CD1c-positive myeloid dendritic cell (primary cell): ENCODE data around the gene DCAF6.
"Not testable (repeated sequence)": the region's sequence is repeated elsewhere in the genome, so short reads cannot be mapped to it uniquely, and the experiment has no call there.

Source experiments
- DNase-seq: peaks from one replicate; pipeline ENCODE4 v3.0.0-alpha.2; 2016; ENCODE audit errors: extremely low spot score

Gene DCAF6, protein sequence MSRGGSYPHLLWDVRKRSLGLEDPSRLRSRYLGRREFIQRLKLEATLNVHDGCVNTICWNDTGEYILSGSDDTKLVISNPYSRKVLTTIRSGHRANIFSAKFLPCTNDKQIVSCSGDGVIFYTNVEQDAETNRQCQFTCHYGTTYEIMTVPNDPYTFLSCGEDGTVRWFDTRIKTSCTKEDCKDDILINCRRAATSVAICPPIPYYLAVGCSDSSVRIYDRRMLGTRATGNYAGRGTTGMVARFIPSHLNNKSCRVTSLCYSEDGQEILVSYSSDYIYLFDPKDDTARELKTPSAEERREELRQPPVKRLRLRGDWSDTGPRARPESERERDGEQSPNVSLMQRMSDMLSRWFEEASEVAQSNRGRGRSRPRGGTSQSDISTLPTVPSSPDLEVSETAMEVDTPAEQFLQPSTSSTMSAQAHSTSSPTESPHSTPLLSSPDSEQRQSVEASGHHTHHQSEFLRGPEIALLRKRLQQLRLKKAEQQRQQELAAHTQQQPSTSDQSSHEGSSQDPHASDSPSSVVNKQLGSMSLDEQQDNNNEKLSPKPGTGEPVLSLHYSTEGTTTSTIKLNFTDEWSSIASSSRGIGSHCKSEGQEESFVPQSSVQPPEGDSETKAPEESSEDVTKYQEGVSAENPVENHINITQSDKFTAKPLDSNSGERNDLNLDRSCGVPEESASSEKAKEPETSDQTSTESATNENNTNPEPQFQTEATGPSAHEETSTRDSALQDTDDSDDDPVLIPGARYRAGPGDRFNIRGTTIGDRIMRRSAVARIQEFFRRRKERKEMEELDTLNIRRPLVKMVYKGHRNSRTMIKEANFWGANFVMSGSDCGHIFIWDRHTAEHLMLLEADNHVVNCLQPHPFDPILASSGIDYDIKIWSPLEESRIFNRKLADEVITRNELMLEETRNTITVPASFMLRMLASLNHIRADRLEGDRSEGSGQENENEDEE

DNA sequence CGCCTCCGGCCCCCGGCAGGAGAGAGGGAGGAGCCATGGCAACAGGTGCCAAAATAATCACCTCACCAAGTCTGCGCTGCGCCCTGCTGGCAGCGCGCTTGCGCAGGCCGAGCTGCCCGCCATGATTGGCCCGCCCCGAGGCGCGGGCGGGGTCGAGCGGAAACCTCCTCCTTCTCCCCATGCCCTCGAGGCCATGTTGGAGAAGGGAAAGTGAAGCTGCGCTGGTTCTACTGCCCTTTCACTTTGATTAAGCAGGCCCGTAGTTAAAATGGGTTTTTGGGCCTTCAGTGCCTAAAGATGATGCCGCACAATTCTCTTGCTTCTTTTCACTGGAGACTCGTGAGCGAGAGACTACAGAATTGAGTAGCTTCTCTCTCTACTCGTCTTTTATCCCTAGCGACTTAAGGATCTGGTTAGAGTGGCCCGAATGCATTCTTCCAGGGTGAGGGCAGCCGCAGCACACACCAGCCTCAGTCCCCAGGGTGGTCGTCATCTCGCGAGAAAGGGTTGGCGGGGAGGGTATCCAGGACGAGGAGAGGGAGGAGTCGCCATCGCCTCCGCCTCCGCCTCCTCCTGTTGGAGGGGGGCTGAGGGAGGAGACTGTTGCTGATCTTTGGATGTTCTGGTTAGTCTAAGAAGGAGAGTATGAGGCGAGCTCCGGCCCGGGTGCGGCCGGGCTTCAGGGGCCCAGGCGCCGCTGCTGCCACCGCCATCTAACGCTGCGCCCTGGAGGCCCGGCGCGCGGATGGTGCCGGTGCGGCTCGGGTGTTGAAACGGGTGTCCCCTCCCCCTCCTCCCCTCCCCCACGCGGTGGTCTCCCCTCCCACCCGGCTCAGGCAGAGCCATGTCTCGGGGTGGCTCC lies at the start of gene DCAF6:
DCAF6 (plus strand) TSS at position 616 of the 862 bp plus-strand sequence; CDS start at position 845, 229 bp downstream.
- DNase-seq = peak; percentile 99

DNA sequence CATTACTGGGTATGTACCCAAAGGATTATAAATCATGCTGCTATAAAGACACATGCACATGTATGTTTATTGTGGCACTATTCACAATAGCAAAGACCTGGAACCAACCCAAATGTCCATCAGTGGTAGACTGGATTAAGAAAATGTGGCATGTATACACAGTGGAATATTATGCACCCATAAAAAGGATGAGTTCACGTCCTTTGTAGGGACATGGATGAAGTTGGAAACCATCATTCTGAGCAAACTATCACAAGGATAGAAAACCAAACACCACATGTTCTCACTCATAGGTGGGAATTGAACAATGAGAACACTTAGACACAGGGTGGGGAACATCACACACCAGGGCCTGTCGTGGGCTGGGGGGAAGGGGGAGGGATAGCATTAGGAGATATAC lies 49.3 kb upstream of the DCAF6 start:
- not testable (repeated sequence) for DNase-seq

DNA sequence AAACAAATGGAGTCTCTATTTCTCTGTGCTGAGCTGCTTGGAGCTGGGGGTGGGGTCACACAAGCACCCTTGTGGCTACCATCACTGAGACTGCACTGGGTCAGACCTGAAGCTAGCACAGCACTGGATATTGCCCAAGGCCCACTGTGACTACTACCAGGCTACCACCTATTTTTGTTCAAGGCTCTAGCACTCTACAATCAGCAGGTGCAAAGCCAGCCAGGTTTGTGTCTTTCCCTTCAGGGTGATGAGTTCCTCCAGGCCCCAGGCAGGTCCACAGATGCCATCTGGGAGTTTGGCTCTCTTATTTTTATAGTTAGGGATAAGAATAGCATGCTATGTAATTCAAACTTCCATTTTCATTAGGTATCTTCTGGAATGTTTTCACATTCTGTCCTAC lies 46.1 kb upstream of the DCAF6 start:
- no peak for DNase-seq

DNA sequence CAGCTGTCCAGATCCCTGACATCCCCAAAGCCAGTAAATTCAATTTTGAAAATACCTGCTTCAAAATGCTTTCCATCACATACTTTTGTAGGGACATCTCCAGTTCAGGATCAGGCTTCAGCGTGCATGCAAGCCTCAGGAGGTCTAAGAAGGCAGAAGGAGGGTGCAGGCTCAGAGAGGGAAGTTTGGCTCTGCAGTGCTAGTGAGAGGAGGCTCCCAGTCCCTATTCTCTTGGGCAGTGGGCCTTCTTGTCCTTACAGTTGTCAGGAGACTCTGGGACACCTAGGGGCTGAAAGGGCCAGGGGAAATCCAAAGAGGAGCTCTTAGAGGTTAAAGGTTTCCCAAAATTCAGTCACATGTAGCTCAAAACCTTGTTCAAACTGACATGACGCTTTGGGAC lies 42.7 kb upstream of the DCAF6 start:
- no peak for DNase-seq

DNA sequence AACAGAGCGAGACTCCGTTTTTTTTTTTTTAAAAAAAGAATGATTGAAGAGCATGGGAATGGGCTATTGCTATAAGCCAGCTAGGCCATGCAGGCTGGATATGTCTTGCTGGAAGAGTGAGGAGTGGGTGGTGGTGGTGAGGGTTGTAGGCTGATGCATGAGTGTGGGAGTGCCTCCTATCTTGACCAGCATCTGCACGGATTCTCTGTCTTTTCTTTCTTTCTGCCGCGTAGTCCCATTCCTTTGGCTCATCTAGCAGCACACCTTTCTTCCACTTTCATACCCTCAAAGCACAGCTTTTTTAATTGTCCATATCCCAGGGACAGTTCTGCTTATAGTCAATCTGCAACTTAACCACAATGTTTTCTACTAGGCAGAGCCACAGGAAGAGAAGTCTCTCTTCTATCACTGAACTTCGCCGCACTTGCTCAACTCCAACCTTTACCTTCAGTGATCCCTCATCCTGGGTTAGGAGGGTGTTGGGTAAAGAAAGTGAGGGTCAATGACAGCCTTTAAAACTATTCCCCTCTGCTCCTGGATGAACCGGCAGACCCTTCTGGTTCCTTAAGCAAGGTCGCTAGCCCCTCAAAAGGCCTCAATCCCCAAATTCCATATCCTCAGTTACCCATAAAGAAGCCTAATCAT lies 37.8 kb upstream of the DCAF6 start:
- DNase-seq = no peak

DNA sequence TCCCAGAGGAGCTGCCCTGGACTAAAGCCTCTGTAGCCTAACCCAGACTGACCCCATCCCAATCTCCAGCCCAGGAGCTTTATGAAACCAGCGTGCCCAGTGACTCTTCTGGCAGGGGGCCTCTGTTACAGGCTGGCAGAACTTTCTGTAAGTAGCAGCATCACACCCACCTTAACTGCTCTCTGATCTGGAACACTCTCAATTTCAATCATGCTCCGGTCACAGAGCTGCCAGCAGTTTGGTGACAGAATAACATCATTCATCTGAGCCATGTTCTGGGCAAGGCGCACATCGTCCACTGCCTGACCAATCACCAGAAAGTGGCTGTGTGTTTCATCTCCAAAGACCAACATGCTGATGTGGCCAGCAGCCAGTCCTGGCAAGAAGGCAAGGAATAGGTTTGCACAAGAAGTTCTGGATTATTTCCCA lies 37.2 kb upstream of the DCAF6 start:
- DNase-seq = no peak

DNA sequence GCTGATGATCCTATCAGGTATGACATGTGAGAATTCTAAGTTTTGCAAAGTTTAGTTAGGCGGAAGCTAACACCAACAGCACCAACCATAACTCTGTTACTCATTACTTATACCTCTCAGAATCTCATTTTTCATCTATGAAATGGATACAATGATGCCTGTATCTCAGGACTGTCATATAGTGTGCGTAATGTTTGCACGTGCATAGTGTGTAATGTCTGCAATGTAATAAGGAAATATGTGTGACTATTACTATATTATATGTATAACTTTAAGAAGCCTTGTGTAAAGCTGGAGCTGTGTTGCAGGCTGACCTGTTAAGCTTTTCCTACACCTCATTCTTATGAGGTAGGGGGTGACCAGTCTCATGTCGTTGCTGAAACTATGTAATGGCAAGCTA lies 35.6 kb upstream of the DCAF6 start:
- DNase-seq = no peak

DNA sequence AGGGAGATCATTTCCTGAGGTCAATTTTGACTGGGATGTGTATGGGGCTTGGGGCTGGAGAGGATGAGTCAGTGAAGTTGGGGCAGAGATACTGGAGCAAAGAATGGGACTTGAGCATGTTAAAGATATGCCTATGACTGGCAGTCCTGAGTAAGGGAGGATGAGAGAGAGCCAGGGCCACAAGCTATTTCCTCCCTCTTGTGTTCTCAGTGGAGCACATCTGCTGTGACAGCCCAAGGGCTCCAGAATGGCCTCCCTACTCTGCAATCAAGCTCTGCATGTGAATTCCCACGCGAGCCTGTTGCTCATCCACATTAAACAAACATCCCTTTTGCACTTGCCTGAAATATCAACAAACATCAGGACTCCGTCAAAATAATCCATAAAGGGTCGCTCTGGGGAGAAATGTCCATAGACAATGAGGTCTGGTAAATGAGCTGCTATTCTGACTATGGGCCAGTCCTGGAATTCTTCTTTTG lies 31.8 kb upstream of the DCAF6 start:
- DNase-seq = no peak

DNA sequence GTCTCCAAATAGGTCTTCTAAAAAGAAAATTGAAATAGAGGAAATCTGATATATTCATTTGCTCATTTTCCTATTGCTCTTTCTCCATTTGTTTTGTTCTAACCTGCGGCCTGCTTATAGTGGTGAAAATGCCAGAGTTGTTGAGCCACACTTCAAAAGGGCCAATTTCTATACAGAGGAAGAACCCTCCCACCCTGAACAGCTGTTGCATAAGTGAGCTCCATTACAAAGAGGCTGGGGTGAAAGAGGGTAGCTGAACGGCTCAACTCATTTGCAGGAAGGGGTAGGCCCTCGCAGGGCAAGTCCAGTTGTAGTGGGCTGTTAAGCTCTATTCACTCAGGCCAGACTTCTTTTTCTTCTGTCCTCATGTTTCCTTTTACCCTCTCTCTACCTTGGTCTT lies 31.3 kb upstream of the DCAF6 start:
- DNase-seq = no peak

DNA sequence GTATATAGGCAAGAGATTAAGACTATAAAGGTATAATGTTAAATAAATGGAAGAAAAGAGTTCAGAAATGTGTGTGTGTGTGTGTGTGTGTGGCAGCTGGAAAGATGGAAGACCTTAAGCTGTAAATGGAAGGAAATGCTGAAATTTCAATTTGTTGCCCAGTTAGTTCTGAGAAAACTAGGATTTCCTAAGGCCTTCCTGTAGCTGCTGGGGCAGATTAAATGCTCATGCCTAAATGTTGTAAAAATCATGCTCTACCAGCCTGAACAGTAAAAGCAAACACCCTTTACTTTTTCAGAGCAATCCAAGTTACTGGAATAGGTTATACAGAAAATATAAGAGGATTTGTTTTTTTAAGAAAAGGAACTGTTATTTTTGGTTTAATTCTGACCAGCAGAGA lies 30.8 kb upstream of the DCAF6 start:
- DNase-seq = no peak

DNA sequence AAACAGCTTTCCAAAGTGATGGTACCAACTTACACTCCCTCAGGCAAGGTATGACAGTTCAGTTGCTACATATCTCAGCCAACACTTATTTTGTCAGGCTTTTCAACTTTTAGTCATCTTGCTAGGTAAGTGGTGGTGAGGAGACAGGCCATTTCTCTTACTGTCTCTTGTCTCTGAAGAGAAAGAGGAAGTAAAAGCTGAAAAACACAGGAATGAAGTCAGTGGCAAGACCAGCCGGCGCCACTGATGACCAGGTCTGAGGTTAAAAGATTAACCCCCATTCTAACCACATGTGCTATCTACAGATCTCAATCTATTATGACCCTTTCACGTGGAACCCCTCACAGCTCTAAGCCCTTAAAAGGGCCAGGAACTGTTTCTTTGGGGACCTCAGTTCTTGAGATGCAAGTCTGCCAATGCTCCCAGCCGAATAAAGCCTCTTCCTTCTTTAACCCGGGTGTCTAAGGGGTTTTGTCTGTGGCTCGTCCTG lies 26.7 kb upstream of the DCAF6 start:
- no peak for DNase-seq

DNA sequence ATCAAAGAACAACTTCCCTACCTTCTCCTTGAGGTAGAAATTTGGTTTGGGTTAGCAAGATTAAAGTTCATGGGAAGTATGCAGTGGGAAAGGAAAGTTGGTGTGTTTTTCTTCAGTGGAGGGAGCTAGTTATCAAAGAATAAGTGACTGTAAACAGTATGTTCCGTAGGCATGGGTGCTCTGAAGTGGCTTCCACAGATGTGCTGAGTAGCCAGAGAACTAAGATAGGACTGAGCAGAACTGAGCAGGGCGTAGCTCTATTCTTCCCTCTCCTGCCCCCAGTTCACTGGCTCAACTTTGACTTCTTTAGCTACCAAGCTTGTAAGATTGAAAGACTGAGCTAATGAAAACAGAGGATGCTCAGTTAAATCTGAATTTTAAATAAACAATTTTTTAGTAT lies 26.0 kb upstream of the DCAF6 start:
- DNase-seq = no peak

DNA sequence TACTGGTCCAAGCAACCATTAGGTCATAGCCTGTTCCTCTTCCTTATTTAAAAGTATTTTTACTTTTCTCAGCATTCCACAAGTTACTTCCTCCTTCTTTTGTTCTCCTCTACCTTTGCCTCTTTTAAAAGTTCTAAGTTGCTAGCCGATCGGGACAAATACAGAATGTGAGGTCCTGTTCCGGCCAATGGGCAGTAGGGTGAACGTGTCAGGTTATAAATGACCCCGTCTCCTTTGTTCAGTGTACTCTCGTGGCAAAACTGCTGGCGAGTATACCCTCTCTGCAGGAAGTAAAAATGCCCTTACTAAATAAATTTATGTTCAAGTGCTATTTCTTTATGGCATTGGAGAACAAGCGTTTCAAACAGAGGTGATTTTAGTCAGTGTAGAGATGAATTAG lies 25.1 kb upstream of the DCAF6 start:
- DNase-seq = peak; percentile 17

DNA sequence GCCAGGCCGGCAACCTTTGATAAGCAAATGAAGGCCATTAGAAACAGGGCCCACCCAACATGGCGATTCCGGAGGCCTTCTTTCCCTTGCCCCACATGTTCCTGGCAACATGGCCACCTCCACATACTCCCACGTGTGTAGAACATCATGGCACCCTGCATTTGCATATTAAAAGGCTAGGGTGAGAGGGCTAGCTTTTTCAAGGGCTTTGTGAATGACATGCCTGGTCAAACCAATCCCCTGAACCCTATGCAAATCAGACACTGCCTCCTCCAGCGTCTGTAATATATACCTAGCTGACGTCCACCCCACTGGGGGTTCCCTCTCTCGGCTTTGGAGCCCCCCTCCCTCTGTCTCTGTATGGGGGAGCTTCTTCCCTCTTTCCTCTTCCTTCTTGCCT lies 24.2 kb upstream of the DCAF6 start:
- DNase-seq = no peak

DNA sequence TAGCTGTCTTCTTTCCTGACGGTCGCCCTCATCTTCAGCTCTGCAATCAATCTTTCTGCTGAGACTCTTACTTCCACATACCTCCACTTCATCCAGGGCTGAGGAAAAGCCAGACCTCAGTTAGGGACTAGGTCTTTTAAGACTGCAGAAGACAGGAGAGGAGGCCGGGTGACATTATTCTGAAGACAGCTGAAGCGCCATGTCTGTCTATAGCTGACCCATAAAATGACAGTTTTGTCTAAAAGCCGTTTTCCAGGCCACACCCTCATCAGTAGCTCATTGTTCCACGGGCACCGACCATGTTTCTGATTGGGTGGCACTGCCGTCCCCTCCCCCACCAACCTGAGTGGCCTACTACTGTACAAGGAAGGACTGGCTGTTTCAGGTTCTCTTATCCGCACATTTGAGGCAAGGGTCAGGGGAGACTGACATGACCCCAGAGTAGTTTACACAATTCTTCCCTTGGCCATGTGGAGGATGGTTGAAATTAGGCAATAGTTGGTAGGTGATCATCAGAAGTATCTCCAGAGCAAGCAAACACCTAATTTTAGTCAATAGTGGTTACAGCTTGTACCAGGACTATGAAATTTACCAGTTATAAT lies 22.5 kb upstream of the DCAF6 start, which contains the start of gene ADCY10:
ADCY10 (minus strand) TSS at position 240 of the 602 bp plus-strand sequence. CDS start 8,994 bp downstream, outside the sequence.
- no peak for DNase-seq

DNA sequence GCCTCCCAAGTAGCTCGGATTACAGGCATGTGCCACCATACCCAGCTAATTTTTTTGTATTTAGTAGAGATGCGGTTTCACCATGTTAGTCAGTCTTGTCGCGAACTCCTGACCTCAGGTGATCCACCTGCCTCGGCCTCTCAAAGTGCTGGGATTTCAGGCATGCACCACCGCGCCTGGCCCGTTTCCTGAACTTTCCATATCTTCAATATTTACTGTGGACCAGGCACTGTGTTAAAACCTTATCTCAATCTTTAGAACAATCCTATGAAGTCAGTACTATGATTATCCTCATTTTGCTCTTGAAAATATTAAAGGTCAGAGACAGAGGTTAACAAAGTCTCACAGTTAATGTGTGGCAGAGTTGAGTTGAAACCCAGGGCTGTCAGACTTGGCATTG lies 20.9 kb upstream of the DCAF6 start:
- DNase-seq = no peak

DNA sequence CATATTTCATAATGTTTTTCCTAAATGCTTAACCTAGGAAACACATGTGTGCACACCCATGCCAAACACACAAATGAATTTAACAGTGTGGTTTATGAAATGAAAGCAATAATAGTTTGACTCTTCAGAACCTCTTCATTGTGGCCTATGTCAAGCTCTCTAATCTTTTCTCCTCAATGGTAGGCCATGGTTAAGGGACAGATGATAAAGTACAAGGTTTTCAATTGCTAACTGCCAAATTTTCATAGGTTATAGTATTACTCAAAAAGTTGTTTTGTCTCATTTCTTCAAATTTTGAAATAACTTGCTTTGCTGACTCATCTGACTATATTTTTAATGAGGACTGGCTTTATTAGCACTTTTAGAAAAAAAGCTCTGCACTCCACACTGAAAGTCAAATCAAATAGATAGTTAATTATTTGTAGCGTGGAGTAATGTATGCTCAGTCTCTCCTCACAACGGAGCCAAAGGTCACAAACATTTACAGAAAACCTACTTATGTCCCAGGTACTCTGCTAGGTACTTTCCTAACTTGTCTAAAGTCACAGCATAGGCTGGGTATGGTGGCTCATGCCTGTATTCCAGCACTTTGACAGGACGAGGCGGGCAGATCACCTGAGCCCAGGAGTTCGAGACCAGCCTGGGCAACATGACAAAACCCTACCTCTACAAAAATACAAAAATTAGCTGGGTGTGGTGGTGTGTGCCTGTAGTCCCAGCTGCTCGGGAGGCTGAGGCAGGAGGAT lies 19.5 kb upstream of the DCAF6 start:
- no peak for DNase-seq

DNA sequence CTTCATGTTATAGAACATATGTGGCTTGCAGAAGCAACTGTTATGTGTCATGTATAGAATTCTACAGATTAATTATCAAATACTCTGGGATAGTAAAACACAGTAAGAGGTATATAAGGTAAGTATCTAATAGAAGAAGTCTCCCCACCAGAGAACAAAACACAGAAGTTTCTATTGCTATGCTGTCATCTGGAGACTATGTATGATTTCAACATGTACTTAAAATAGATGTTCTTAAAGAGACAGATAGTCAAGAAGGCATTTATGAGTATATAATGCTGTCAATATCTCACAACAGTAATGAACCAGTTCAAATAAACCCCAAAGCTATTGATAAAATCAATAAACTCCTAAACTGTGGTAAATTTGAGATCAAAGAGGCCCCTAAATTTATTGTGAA lies 14.5 kb upstream of the DCAF6 start:
- DNase-seq = no peak

DNA sequence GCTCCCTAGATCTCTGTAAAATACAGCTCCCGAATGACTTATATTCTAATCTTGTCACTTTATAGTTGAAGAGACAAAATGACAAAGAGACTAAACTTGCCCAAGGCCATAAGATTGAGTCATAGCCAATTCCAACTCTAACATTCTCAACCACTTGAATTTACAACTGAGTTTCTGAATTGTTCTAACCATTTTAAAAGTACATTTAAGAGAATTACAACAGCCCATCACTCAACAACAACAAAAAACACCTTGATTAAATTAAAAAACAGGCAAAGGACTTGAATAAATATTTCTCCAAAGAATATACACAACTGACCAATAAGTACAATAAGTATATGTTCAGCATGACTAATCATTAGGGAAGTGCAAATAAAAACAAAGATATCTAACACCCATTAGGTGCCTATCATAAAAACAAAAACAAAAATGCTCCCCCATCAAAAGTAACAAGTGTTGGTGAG lies 13.8 kb upstream of the DCAF6 start:
- DNase-seq = no peak
